ENCODE data around the gene KIF13A. TPM values are rescaled to one million over a fixed set of nuclear protein-coding genes. Genes with fewer than 3 reads are reported as not detected.
"Not testable (repeated sequence)": the region's sequence is repeated elsewhere in the genome, so short reads cannot be mapped to it uniquely, and the experiment has no call there.

KIF13A gene
- total RNA-seq, 1 donor from 2014 or later: 43.0 TPM

DNA sequence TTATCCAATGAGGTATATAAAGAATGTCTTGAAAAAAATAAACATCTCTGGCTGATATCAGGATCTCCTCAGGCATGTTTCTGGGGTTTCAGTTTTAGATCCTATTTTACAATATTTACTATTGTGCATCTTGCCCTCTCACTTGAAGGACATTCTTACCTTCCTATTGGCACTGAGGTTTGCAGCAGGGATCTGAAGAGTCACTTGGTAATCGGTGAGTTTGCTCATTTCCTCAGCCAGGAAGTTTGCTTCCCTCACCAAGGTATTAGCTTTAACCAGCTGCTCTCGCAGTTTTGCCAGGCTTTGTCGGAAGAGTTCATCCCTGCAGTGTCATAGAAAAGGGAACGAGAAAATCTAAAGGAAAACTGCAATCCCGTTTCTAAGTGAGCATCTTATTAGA, 178.8 kb downstream of the KIF13A start:
- Histone ChIP-seq H3K27me3 (no peaks in the 10 kb centered on the region), H3K36me3 (peaks cover 0 to 55% of the 10 kb centered on the region in 2 donors), H3K27ac (no peak overlapping the region), H3K4me3 (no peak overlapping the region), H3K9me3 (no peaks in the 10 kb centered on the region), H3K4me1 (no peaks in the 10 kb centered on the region)
- DNase-seq (ENCODE audit: extremely low spot score in 2 of 2): no peak
- TF ChIP-seq POLR2A (IDR thresholded peaks at IDR 0.05) (no peak), POLR2AphosphoS5 (IDR thresholded peaks at IDR 0.05; ENCODE audit: insufficient read depth in 1 of 2, low read depth in 1 of 2) (no peak)
- TF ChIP-seq, protein P1, sequence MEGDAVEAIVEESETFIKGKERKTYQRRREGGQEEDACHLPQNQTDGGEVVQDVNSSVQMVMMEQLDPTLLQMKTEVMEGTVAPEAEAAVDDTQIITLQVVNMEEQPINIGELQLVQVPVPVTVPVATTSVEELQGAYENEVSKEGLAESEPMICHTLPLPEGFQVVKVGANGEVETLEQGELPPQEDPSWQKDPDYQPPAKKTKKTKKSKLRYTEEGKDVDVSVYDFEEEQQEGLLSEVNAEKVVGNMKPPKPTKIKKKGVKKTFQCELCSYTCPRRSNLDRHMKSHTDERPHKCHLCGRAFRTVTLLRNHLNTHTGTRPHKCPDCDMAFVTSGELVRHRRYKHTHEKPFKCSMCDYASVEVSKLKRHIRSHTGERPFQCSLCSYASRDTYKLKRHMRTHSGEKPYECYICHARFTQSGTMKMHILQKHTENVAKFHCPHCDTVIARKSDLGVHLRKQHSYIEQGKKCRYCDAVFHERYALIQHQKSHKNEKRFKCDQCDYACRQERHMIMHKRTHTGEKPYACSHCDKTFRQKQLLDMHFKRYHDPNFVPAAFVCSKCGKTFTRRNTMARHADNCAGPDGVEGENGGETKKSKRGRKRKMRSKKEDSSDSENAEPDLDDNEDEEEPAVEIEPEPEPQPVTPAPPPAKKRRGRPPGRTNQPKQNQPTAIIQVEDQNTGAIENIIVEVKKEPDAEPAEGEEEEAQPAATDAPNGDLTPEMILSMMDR (IDR thresholded peaks at IDR 0.05): no peak
- intact Hi-C loops (cut with DNase I): loop anchor here (10.0 kb wide), 2 partner anchors 214 to 654 kb away; no protein-coding TSS in a partner anchor

DNA sequence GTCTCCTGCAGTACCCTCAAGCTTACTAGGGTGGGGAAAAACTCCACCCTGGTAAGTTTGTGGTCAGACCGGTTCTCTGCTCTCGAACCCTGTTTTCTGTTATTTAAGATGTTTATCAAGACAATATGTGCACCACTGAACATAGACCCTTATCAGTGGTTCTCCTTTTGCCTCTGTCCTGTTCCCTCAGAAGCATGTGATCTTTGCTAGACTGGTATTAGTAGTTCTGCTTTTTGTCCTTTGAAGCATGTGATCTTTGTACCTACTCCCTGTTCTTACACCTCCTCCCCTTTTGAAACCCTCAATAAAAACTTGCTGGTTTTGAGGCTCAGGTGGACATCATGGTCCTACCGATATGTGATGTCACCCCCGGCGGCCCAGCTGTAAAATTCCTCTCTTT, 180.0 kb downstream of the KIF13A start:
- intact Hi-C loops (cut with DNase I): loop anchor here (10.0 kb wide), 2 partner anchors 213 to 653 kb away; no protein-coding TSS in a partner anchor
- H3K36me3 ChIP-seq: peaks cover 0 to 54% of the 10 kb centered on the region in 2 donors
- H3K4me3 ChIP-seq: not testable (repeated sequence)

DNA sequence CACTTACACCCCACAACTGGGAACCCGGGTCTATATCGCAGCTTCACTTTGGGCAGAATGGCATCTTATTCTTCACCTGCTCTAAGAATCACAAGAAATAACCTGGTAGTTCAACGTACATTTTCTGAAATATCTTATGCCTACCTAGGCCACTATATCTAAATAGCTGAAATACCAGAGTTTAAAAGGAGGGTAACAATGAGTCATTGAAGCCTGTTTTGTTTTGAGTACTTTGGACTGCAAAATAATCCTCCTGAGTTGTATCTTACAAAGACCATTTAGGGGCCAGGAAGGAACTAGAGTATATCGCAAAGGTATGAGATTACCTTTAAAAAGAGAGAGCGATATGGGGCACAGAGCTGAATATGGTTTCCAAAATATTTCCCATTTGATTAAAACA, 184.0 kb downstream of the KIF13A start:
- Histone ChIP-seq H3K27ac (no peak overlapping the region), H3K36me3 (peaks cover 0 to 72% of the 10 kb centered on the region in 2 donors), H3K4me3 (no peak overlapping the region), H3K4me1 (no peaks in the 10 kb centered on the region), H3K27me3 (no peaks in the 10 kb centered on the region), H3K9me3 (no peaks in the 10 kb centered on the region)
- TF ChIP-seq, protein P1 (IDR thresholded peaks at IDR 0.05): no peak
- TF ChIP-seq POLR2A (IDR thresholded peaks at IDR 0.05) (no peak), POLR2AphosphoS5 (IDR thresholded peaks at IDR 0.05; ENCODE audit: insufficient read depth in 1 of 2, low read depth in 1 of 2) (no peak)
- no peak for DNase-seq (ENCODE audit: extremely low spot score in 2 of 2)
- intact Hi-C loops (cut with DNase I): loop anchor here (10.0 kb wide), 2 partner anchors 209 to 649 kb away; no protein-coding TSS in a partner anchor

More for the DNA sequence above, 180.0 kb downstream of the KIF13A start:
- not testable (repeated sequence) for H3K27ac ChIP-seq; H3K4me1 ChIP-seq; DNase-seq (ENCODE audit: extremely low spot score in 2 of 2); H3K27me3 ChIP-seq; H3K9me3 ChIP-seq

DNA sequence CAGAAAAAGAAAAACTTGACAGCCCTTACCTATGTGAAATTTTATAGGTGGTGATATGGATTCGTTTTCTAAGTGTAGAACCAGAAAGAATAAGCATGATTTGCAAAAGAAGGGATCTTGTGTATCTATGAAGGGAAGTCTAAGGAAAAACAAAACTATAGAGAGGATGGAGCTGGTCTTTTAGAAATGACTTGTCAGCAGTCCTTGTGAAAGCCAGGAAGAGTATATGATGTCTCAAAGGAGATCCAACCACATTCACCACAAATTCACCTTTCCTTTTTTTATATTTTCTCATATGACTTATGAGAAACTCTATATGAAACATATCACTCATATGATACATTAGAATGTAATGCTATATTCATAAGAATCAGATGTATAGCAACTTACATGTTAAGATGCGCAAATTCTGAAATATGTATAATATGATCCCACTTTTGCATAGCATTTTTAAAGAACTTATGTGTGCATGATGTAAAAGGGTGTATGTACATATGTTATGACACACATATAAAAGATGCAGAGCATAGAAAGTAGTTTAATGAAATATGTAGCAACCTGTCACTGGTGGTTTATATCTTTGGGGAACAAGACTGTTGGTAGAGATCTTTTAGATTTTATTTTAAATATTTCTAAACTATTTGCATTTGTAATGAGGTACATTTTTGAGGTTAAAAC, 188.8 kb downstream of the KIF13A start:
- Histone ChIP-seq H3K36me3 (peaks cover 4 to 94% of the 10 kb centered on the region in 2 donors), H3K27ac (no peak overlapping the region), H3K4me3 (no peak overlapping the region), H3K9me3 (no peaks in the 10 kb centered on the region), H3K27me3 (no peaks in the 10 kb centered on the region), H3K4me1 (no peaks in the 10 kb centered on the region)
- TF ChIP-seq POLR2AphosphoS5 (IDR thresholded peaks at IDR 0.05; ENCODE audit: insufficient read depth in 1 of 2, low read depth in 1 of 2): no peak
- TF ChIP-seq, protein P1 (IDR thresholded peaks at IDR 0.05): no peak
- no peak for TF ChIP-seq POLR2A (IDR thresholded peaks at IDR 0.05)
- DNase-seq (ENCODE audit: extremely low spot score in 2 of 2): no peak
- intact Hi-C loops (cut with DNase I): no loop called here

DNA sequence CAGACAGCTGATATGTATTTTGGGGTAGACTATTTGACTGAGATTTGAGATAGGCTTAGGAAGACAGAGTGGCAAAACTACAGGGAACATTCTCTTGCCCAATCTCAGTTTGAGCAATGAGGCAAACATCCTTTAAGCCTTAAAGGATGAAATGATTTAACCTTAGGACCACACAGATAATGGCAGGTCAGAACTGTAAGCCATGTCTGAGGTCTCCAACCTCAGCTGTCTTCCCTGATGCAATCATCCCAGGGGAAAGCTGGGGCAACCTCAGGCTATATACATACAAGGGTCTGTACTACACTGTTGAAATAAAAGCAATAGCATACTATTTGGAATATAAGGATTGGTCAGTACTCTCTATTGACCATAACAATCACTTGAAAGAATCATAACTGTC, 196.9 kb downstream of the KIF13A start:
- no peaks in the 10 kb centered on the region for H3K4me1 ChIP-seq
- H3K27ac ChIP-seq: no peak overlapping the region
- no peaks in the 10 kb centered on the region for H3K27me3 ChIP-seq
- no peak for DNase-seq (ENCODE audit: extremely low spot score in 2 of 2)
- no peak overlapping the region for H3K4me3 ChIP-seq
- TF ChIP-seq POLR2AphosphoS5 (IDR thresholded peaks at IDR 0.05; ENCODE audit: insufficient read depth in 1 of 2, low read depth in 1 of 2): no peak
- peaks cover 0 to 52% of the 10 kb centered on the region in 2 donors for H3K36me3 ChIP-seq
- H3K9me3 ChIP-seq: no peaks in the 10 kb centered on the region
- intact Hi-C loops (cut with DNase I): no loop called here

DNA sequence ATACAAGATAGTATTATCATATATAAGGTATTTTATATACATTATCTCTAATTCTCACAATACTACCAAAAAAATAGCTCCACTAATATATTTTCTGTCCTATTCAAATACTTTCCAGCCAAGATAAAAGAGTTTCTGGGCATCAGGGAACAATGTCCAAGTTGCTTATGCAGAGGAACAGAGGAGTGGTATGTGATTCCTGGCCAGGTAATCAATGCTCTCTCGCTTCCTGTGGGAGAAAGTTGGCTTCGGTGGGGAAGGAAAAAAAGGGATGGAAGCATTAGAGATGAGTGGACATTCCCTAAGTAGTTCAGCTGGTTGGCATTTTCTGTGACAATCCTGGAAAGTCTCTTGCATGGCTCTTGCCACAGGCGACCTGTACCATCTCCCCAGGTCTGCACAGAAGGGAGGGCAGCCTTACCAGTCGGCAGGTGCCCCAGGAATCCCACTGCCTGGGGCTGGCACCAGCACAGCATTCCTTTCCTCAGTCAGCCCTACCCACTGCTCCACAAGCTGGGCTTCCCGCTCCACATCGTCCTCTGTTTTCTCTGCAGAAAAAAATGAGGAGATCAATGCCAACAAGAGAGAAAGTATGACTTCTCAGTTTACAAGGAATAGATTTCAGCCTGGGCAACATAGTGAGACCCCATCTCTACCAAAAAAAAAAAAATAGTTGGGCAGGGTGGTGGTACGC, 202.2 kb downstream of the KIF13A start:
- H3K9me3 ChIP-seq: no peaks in the 10 kb centered on the region
- intact Hi-C loops (cut with DNase I): no loop called here
- no peak overlapping the region for H3K4me3 ChIP-seq
- no peak for TF ChIP-seq POLR2AphosphoS5 (IDR thresholded peaks at IDR 0.05; ENCODE audit: insufficient read depth in 1 of 2, low read depth in 1 of 2)
- TF ChIP-seq, protein P1 (IDR thresholded peaks at IDR 0.05): no peak
- TF ChIP-seq POLR2A (IDR thresholded peaks at IDR 0.05): no peak
- H3K27me3 ChIP-seq: no peaks in the 10 kb centered on the region
- H3K36me3 ChIP-seq: peaks cover 0 to 67% of the 10 kb centered on the region in 2 donors
- H3K27ac ChIP-seq: no peak overlapping the region
- DNase-seq (ENCODE audit: extremely low spot score in 2 of 2): no peak
- H3K4me1 ChIP-seq: no peaks in the 10 kb centered on the region

All from vagina (tissue), 2 donors.